H1 (cell line): Measurements from ENCODE around the gene PTPRD. TPM values are rescaled to one million over a fixed set of nuclear protein-coding genes. Genes with fewer than 3 reads are reported as not detected.

Experiments
- CTCF ChIA-PET: fragments of 300-600 bp; sonication (Branson Sonifier 250); formaldehyde crosslinking; loops from one replicate; lab custom pipeline; 2021; ENCODE audit not compliant: partially characterized antibody; lab: Charles Lee
- POLR2A ChIA-PET: fragments of 300-600 bp; sonication (Branson Sonifier 250); formaldehyde crosslinking; loops from one replicate; lab custom pipeline; 2021; ENCODE audit warnings: inconsistent platforms; ENCODE audit not compliant: partially characterized antibody; lab: Charles Lee
- DNase-seq, 2 experiments: peaks; one replicate each; pipeline versions ENCODE4 v3.0.0 to v3.0.0-alpha.2; 2010 to 2022; ENCODE audit warnings: low spot score in 2 of 2, low read depth in 1 of 2, mixed read lengths in 1 of 2
- FAIRE-seq: peaks from 2 replicates; lab custom pipeline; 2011; peaks lifted over from hg19 to GRCh38; lab: Jason Lieb, UNC
- H2AFZ ChIP-seq: 2 replicates; pipeline ENCODE4 v1.8.1; 2012; ENCODE audit warnings: low read length, inconsistent platforms
- H2AK5ac ChIP-seq: 2 replicates; pipeline ENCODE4 v1.6.1; 2013; ENCODE audit warnings: low read depth, low read length
- H2BK120ac ChIP-seq: replicated peaks from 2 replicates; pipeline ENCODE3; 2013; ENCODE audit warnings: low read depth, low read length, inconsistent platforms
- H2BK12ac ChIP-seq: 2 replicates; pipeline ENCODE4 v1.6.1; 2013; ENCODE audit warnings: low read depth, low read length
- H2BK15ac ChIP-seq: 2 replicates; pipeline ENCODE4 v1.6.1; 2013; ENCODE audit warnings: low read length
- H2BK20ac ChIP-seq: 2 replicates; pipeline ENCODE4 v1.6.1; 2013; ENCODE audit warnings: low read length
- H2BK5ac ChIP-seq: 2 replicates; pipeline ENCODE4 v1.6.1; 2013; ENCODE audit warnings: low read depth, low read length
- H3K14ac ChIP-seq: 2 replicates; pipeline ENCODE4 v1.6.1; 2013; ENCODE audit warnings: inconsistent platforms; ENCODE audit not compliant: insufficient read length
- H3K18ac ChIP-seq: 2 replicates; pipeline ENCODE4 v1.6.1; 2013; ENCODE audit warnings: low read length; ENCODE audit errors: extremely low read depth
- H3K23ac ChIP-seq: 2 replicates; pipeline ENCODE4 v1.6.1; 2013; ENCODE audit warnings: inconsistent platforms; ENCODE audit not compliant: insufficient read length
- H3K23me2 ChIP-seq: 2 replicates; pipeline ENCODE4 v1.6.1; 2013; ENCODE audit warnings: low read depth, low read length
- H3K27ac ChIP-seq: 2 replicates; pipeline ENCODE4 v1.6.1; 2011; ENCODE audit warnings: low read depth, low read length, inconsistent platforms
- H3K27me3 ChIP-seq, 4 experiments: replicated peaks in 1 of 4; 1 replicate in 1 of 4; 2 replicates in 3 of 4; pipeline versions ENCODE4 v1.6.1 to v1.8.1; 2011 to 2013; ENCODE audit warnings: low read length in 3 of 4, mild to moderate bottlenecking in 3 of 4, inconsistent platforms in 2 of 4, mixed read lengths in 2 of 4, moderate library complexity in 1 of 4; ENCODE audit not compliant: control insufficient read depth in 3 of 4, insufficient read depth in 3 of 4; ENCODE audit errors: extremely low read depth in 1 of 4
- H3K36me3 ChIP-seq, 4 experiments: 2 replicates each; pipeline versions ENCODE4 v1.6.1 to v1.8.1; 2011 to 2013; ENCODE audit warnings: mild to moderate bottlenecking in 4 of 4, low read length in 3 of 4, moderate library complexity in 2 of 4, control low read depth in 1 of 4, inconsistent platforms in 1 of 4; ENCODE audit not compliant: insufficient read depth in 4 of 4, control insufficient read depth in 2 of 4
- H3K4ac ChIP-seq: replicated peaks from 2 replicates; pipeline ENCODE3; 2013; ENCODE audit warnings: low read length, low read depth, mixed read lengths, inconsistent platforms; ENCODE audit not compliant: insufficient read length
- H3K4me1 ChIP-seq, 4 experiments: replicated peaks in 1 of 4; 1 replicate in 1 of 4; 2 replicates in 3 of 4; pipeline versions ENCODE4 v1.6.1 to v1.8.1; 2011 to 2013; ENCODE audit warnings: low read length in 3 of 4, inconsistent platforms in 2 of 4, mixed read lengths in 1 of 4; ENCODE audit not compliant: insufficient read depth in 4 of 4, control insufficient read depth in 3 of 4
- H3K4me2 ChIP-seq, 2 experiments: 2 replicates each; pipeline versions ENCODE4 v1.6.1 to v1.8.1; 2011 to 2013; ENCODE audit warnings: low read depth in 2 of 2, low read length in 2 of 2, control low read depth in 1 of 2, inconsistent platforms in 1 of 2, mild to moderate bottlenecking in 1 of 2; ENCODE audit not compliant: insufficient read depth in 1 of 2
- H3K4me3 ChIP-seq, 4 experiments: fragments of 200-600, 300-600 bp in 1 of 4; sonication (generic), shearing (Covaris generic), sonication (Bioruptor Twin) in 1 of 4; 2 replicates each; pipeline versions ENCODE4 v1.5.1 to v1.8.1; 2011 to 2016; ENCODE audit warnings: low read length in 4 of 4, low read depth in 3 of 4, control low read depth in 2 of 4, inconsistent platforms in 2 of 4, mild to moderate bottlenecking in 2 of 4, mixed read lengths in 1 of 4, moderate library complexity in 1 of 4; ENCODE audit not compliant: insufficient read depth in 2 of 4; ENCODE audit errors: extremely low read depth in 1 of 4
- H3K56ac ChIP-seq: replicated peaks from 2 replicates; pipeline ENCODE3; 2013; ENCODE audit warnings: low read depth, mild to moderate bottlenecking, mixed read lengths, low read length, inconsistent platforms; ENCODE audit not compliant: insufficient read length
- H3K79me1 ChIP-seq: 2 replicates; pipeline ENCODE4 v1.6.1; 2013; ENCODE audit warnings: low read depth, low read length, control low read depth
- H3K79me2 ChIP-seq, 2 experiments: 2 replicates each; pipeline versions ENCODE4 v1.6.1 to v1.8.1; 2012 to 2013; ENCODE audit warnings: low read length in 2 of 2, mild to moderate bottlenecking in 2 of 2, inconsistent platforms in 1 of 2; ENCODE audit not compliant: insufficient read depth in 2 of 2, control insufficient read depth in 1 of 2
- H3K9ac ChIP-seq, 4 experiments: replicated peaks in 1 of 4; 1 replicate in 1 of 4; 2 replicates in 3 of 4; pipeline versions ENCODE4 v1.6.1 to v1.8.1; 2011 to 2013; ENCODE audit warnings: low read depth in 3 of 4, low read length in 3 of 4, control low read depth in 2 of 4, mild to moderate bottlenecking in 2 of 4, moderate library complexity in 2 of 4, inconsistent platforms in 1 of 4; ENCODE audit errors: extremely low read depth in 1 of 4
- H3K9me3 ChIP-seq, 2 experiments: 2 replicates each; pipeline versions ENCODE4 v1.6.1 to v1.8.1; 2012 to 2013; ENCODE audit warnings: mild to moderate bottlenecking in 2 of 2, moderate library complexity in 2 of 2, control low read depth in 1 of 2, inconsistent platforms in 1 of 2, low read depth in 1 of 2, low read length in 1 of 2, mixed read lengths in 1 of 2; ENCODE audit not compliant: insufficient read depth in 2 of 2
- H4K20me1 ChIP-seq, 2 experiments: replicated peaks in 1 of 2; 2 replicates each; pipeline versions ENCODE3 to v1.8.1; 2011 to 2013; ENCODE audit warnings: inconsistent platforms in 2 of 2, low read length in 2 of 2, mild to moderate bottlenecking in 1 of 2; ENCODE audit not compliant: insufficient read depth in 2 of 2, control insufficient read depth in 1 of 2
- H4K5ac ChIP-seq: 2 replicates; pipeline ENCODE4 v1.6.1; 2013; ENCODE audit warnings: low read length, low read depth, mixed read lengths, inconsistent platforms; ENCODE audit not compliant: insufficient read length
- H4K8ac ChIP-seq: 2 replicates; pipeline ENCODE4 v1.8.0; 2013; ENCODE audit warnings: mild to moderate bottlenecking, moderate library complexity, low read length, inconsistent platforms; ENCODE audit not compliant: insufficient read depth; ENCODE audit errors: extremely low read depth
- H4K91ac ChIP-seq: replicated peaks from 2 replicates; pipeline ENCODE3; 2013; ENCODE audit warnings: low read length, mixed read lengths, inconsistent platforms; ENCODE audit not compliant: insufficient read length
- POLR2AphosphoS5 ChIP-seq: IDR thresholded peaks from 2 replicates; pipeline ENCODE4 v1.6.1; 2011; ENCODE audit warnings: low read depth, low read length
- WGBS, 2 experiments: shearing (Covaris generic) in 1 of 2; methylation state at CpG; one replicate each; pipeline versions ENCODE4 v1.1.6 to v1.1.7; 2013 to 2015; ENCODE audit warnings: low lambda C conversion rate in 2 of 2, mixed read lengths in 2 of 2, inconsistent platforms in 1 of 2, low coverage in 1 of 2, missing lambda C conversion rate in 1 of 2; ENCODE audit not compliant: insufficient replicate concordance in 2 of 2, insufficient coverage in 1 of 2, insufficient read length in 1 of 2; ENCODE audit errors: extremely low coverage in 1 of 2, missing lambda C conversion rate in 1 of 2; 5-methylcytosine and 5-hydroxymethylcytosine counted together
- polyA plus RNA-seq, 7 experiments: library from polyadenylated mRNA; depleted of rRNA in 3 of 7; stranded (reverse) in 5 of 7; unstranded in 2 of 7; fragments of >200 nt in 5 of 7; fragments of 200-250 nt in 2 of 7; gene quantifications; 1 replicate in 5 of 7; 2 replicates in 1 of 7; 4 replicates in 1 of 7; pipeline versions ENCODE4 v1.2.1 to v1.2.3, GENCODE V29; 2011 to 2013; ENCODE audit warnings: missing spikeins in 2 of 7, mixed read lengths in 2 of 7
- total RNA-seq: library from RNA; stranded (reverse); fragmentation: NEBNext Ultra II Directional; extraction: Animal tissue kit (Norgen Biotek cat#: 25700); gene quantifications from 2 replicates; pipeline ENCODE4 v1.2.1, GENCODE V29; 2021

Gene PTPRD
- total and polyA plus RNA-seq, 2 of the 8 experiments (the other 6 are each of a cell fraction or from before 2014, with no cell fraction given): 17.2 to 77.0 TPM

DNA sequence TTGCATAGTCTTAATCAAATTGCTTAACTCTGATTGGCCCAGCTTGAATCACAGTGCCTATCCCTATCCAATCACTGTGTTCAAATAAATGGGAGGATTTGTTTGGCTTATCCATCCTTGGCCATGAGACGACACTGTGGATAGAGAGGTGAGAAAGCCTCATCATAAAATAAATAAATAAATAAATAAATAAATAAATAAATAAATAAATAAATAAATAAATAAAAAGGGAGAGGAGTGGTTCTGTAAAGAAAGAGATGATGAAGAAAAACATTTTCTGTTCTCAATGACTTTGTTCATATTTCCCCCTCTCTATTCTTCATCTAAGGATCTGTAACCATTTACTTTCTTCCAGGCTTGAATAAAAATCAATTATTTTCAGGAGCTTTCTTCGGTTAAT lies 74.7 kb downstream of the PTPRD start:
- Histone ChIP-seq H4K91ac (no peak overlapping the region), H2AFZ (no peak overlapping the region), H2BK15ac (no peak overlapping the region), H3K79me2 (no peaks in the 10 kb centered on the region), H3K27me3 (no peaks in the 10 kb centered on the region), H3K56ac (no peak overlapping the region), H3K79me1 (no peaks in the 10 kb centered on the region), H3K23me2 (no peaks in the 10 kb centered on the region), H2BK12ac (no peak overlapping the region), H3K36me3 (no peaks in the 10 kb centered on the region), H3K4ac (no peak overlapping the region), H4K8ac (no peak overlapping the region), H2BK20ac (no peak overlapping the region), H3K4me2 (no peak overlapping the region), H3K4me3 (no peak overlapping the region), H2BK5ac (no peak overlapping the region), H2BK120ac (no peak overlapping the region), H3K4me1 (no peaks in the 10 kb centered on the region), H3K27ac (no peak overlapping the region), H4K5ac (no peak overlapping the region), H3K14ac (no peak overlapping the region), H3K9ac (no peak overlapping the region), H3K18ac (no peak overlapping the region), H2AK5ac (no peak overlapping the region), H4K20me1 (no peaks in the 10 kb centered on the region), H3K23ac (no peak overlapping the region), H3K9me3 (no peaks in the 10 kb centered on the region)
- 96% methylated on average over 2 of the region's 2 CpGs; no CpG with 5 or more reads in 1 of the 2 experiments for WGBS, 2 experiments
- FAIRE-seq (no peak), DNase-seq (no peak)
- CTCF ChIA-PET: interaction anchor here (1.4 kb wide), 1 partner anchor 12 kb away, joined by 3 read pairs; no protein-coding TSS in a partner anchor
- POLR2A ChIA-PET: no interaction called here
- TF ChIP-seq POLR2AphosphoS5: no peak
